DND-41 (cell line): ENCODE results near the gene GPT2.

Experiments
- ATAC-seq: fragments of 200-7000 bp; cut with Tn5 transposase; 3 replicates; pipeline ENCODE4 v1.9.1; 2021; ENCODE audit warnings: low read depth; ENCODE audit not compliant: insufficient read depth
- DNase-seq: peaks from one replicate; pipeline ENCODE4 v3.0.0-alpha.2; 2020
- H2AFZ ChIP-seq: 2 replicates; pipeline ENCODE4 v1.6.0; 2012; ENCODE audit warnings: low read depth, low read length
- H3K27ac ChIP-seq: 2 replicates; pipeline ENCODE4 v1.5.1; 2012; ENCODE audit warnings: low read length, inconsistent platforms
- H3K27me3 ChIP-seq: fragments of 200-600 bp; sonication (generic); 2 replicates; pipeline ENCODE4 v1.6.0; 2012; ENCODE audit warnings: low read length, mild to moderate bottlenecking, inconsistent platforms; ENCODE audit not compliant: insufficient read depth, poor library complexity
- H3K36me3 ChIP-seq: 2 replicates; pipeline ENCODE4 v1.5.1; 2012; ENCODE audit warnings: low read length, inconsistent platforms; ENCODE audit not compliant: insufficient read depth
- H3K4me1 ChIP-seq: 2 replicates; pipeline ENCODE4 v1.5.1; 2012; ENCODE audit warnings: mild to moderate bottlenecking, low read length; ENCODE audit not compliant: insufficient read depth
- H3K4me2 ChIP-seq: 2 replicates; pipeline ENCODE4 v1.6.0; 2012; ENCODE audit warnings: mild to moderate bottlenecking, moderate library complexity, low read length, inconsistent platforms; ENCODE audit not compliant: insufficient read depth
- H3K4me3 ChIP-seq, 2 experiments: fragments of 200-600 bp in 1 of 2; shearing (Covaris generic) in 1 of 2; 2 replicates each; pipeline ENCODE4 v1.5.1; 2012 to 2016; ENCODE audit warnings: inconsistent platforms in 2 of 2, low read length in 2 of 2, mild to moderate bottlenecking in 2 of 2, low read depth in 1 of 2, moderate library complexity in 1 of 2
- H3K79me2 ChIP-seq: 2 replicates; pipeline ENCODE4 v1.6.0; 2012; ENCODE audit warnings: low read length, inconsistent platforms; ENCODE audit not compliant: insufficient read depth
- H3K9ac ChIP-seq: 2 replicates; pipeline ENCODE4 v1.6.0; 2012; ENCODE audit warnings: low read depth, mild to moderate bottlenecking, inconsistent platforms, low read length, moderate library complexity
- H3K9me3 ChIP-seq: 2 replicates; pipeline ENCODE4 v1.5.1; 2012; ENCODE audit warnings: low read length, moderate library complexity, mild to moderate bottlenecking, inconsistent platforms; ENCODE audit not compliant: insufficient read depth, severe bottlenecking
- H4K20me1 ChIP-seq: 2 replicates; pipeline ENCODE4 v1.6.0; 2012; ENCODE audit warnings: low read length; ENCODE audit not compliant: insufficient read depth
- EZH2 ChIP-seq: IDR thresholded peaks from 3 replicates; pipeline ENCODE4 v1.6.1; 2012; ENCODE audit warnings: borderline replicate concordance, low read depth, mild to moderate bottlenecking, moderate library complexity, low read length, inconsistent platforms; ENCODE audit not compliant: severe bottlenecking
- TF ChIP-seq, protein P1 (sequence below): IDR thresholded peaks from 2 replicates; pipeline ENCODE4 v1.5.1; 2012; ENCODE audit warnings: borderline replicate concordance, low read length, moderate library complexity, mild to moderate bottlenecking; ENCODE audit not compliant: poor library complexity, severe bottlenecking; ENCODE audit errors: extremely low read depth

The GPT2 gene

DNA sequence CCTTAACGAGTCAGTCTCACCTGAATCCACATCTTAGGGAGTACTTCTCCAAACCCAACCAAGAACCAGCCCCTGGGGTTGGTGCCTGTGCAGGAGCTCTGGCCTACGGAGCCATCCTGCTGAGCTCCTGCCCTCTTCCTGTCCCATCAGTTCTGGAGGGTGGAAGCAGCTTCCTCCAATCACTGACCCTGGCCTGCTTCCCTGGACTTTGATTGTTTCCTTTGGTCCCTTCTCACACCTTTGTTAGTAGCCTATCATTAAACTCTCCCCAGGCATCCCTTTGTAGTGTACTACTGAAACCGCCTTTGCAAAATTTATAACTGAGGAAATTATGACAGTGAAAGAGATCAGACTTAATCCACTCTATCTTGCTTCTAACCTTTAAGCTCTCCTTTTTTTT is 32.0 kb upstream of the GPT2 start:
- ATAC-seq = no peak
- Histone ChIP-seq H3K9ac (no peak overlapping the region), H3K4me1 (no peaks in the 10 kb centered on the region), H3K27ac (no peak overlapping the region), H3K27me3 (no peaks in the 10 kb centered on the region), H3K4me3 (no peak overlapping the region), H3K79me2 (no peaks in the 10 kb centered on the region), H3K9me3 (no peaks in the 10 kb centered on the region), H4K20me1 (no peaks in the 10 kb centered on the region), H2AFZ (no peak overlapping the region), H3K4me2 (no peak overlapping the region), H3K36me3 (no peaks in the 10 kb centered on the region)
- no peak for TF ChIP-seq EZH2
- TF ChIP-seq, protein P1, sequence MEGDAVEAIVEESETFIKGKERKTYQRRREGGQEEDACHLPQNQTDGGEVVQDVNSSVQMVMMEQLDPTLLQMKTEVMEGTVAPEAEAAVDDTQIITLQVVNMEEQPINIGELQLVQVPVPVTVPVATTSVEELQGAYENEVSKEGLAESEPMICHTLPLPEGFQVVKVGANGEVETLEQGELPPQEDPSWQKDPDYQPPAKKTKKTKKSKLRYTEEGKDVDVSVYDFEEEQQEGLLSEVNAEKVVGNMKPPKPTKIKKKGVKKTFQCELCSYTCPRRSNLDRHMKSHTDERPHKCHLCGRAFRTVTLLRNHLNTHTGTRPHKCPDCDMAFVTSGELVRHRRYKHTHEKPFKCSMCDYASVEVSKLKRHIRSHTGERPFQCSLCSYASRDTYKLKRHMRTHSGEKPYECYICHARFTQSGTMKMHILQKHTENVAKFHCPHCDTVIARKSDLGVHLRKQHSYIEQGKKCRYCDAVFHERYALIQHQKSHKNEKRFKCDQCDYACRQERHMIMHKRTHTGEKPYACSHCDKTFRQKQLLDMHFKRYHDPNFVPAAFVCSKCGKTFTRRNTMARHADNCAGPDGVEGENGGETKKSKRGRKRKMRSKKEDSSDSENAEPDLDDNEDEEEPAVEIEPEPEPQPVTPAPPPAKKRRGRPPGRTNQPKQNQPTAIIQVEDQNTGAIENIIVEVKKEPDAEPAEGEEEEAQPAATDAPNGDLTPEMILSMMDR = no peak
- no peak for DNase-seq

GRCh38 chr16:46853713-46854443 is 30.3 kb upstream of the GPT2 start:
- Histone ChIP-seq H3K9ac (no peak overlapping the region), H4K20me1 (no peaks in the 10 kb centered on the region), H3K27me3 (no peaks in the 10 kb centered on the region), H3K36me3 (no peaks in the 10 kb centered on the region), H3K4me2 (no peak overlapping the region), H2AFZ (no peak overlapping the region), H3K27ac (no peak overlapping the region), H3K4me1 (no peaks in the 10 kb centered on the region), H3K4me3 (no peak overlapping the region), H3K79me2 (no peaks in the 10 kb centered on the region), H3K9me3 (no peaks in the 10 kb centered on the region)
- TF ChIP-seq EZH2 = no peak
- TF ChIP-seq, protein P1 = peak; percentile 64
- DNase-seq (peak; percentile 40), ATAC-seq (peak; percentile 62; the same call in 1 of the 3 replicates)

DNA sequence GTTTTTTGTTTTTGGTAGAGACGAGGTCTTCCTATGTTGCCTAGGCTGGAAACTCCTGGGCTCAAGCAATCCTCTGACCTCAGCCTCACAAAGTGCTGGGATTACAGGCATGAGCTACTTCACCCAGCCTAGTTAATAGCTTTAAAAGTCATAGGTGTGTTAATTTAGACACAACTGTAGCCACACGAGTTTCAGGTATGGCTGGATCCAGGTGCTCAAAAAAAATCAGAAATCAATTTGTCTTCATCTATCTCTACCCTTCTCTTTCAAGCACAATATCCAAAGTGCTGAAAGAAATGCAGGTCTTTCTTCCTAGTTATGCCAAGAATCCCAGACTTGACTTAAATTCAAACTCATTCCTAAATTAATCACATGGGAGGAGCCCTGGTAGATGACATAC is 29.3 kb upstream of the GPT2 start:
- H3K36me3 ChIP-seq = no peaks in the 10 kb centered on the region

More for the DNA sequence above, 29.3 kb upstream of the GPT2 start:
- H3K4me2 ChIP-seq = no peak overlapping the region
- no peaks in the 10 kb centered on the region for H3K79me2 ChIP-seq
- no peak for ATAC-seq
- H3K4me3 ChIP-seq = no peak overlapping the region
- H3K27ac ChIP-seq = no peak overlapping the region
- H3K4me1 ChIP-seq = no peaks in the 10 kb centered on the region
- H3K9ac ChIP-seq = no peak overlapping the region
- no peaks in the 10 kb centered on the region for H3K9me3 ChIP-seq
- no peak for DNase-seq
- TF ChIP-seq, protein P1 = no peak
- TF ChIP-seq EZH2 = no peak
- no peaks in the 10 kb centered on the region for H3K27me3 ChIP-seq
- no peaks in the 10 kb centered on the region for H4K20me1 ChIP-seq
- H2AFZ ChIP-seq = no peak overlapping the region
